Measurements from ENCODE around the gene CHRNB4.
"Not testable (repeated sequence)": the region's sequence is repeated elsewhere in the genome, so short reads cannot be mapped to it uniquely, and the experiment has no call there.

The CHRNB4 gene

GRCh38 chr15:78615151-78615589, 25.8 kb downstream of the CHRNB4 start:
- no peak for DNase-seq

- DNase-seq = no peak
Measured at GRCh38 chr15:78614021-78614420, 27.0 kb downstream of the CHRNB4 start.

GRCh38 chr15:78609551-78609950, 31.5 kb downstream of the CHRNB4 start:
- not testable (repeated sequence) for DNase-seq

- DNase-seq = no peak
Measured at GRCh38 chr15:78605680-78606079, 35.3 kb downstream of the CHRNB4 start.

- DNase-seq = no peak
Measured at GRCh38 chr15:78605201-78605600, 35.8 kb downstream of the CHRNB4 start.

- DNase-seq = no peak
Measured at GRCh38 chr15:78604420-78604819, 36.6 kb downstream of the CHRNB4 start.

- no peak for DNase-seq
Measured at GRCh38 chr15:78603467-78603866, 37.5 kb downstream of the CHRNB4 start.

GRCh38 chr15:78599189-78599588, 41.8 kb downstream of the CHRNB4 start:
- no peak for DNase-seq

- DNase-seq = no peak
Measured at GRCh38 chr15:78598348-78598747, 42.7 kb downstream of the CHRNB4 start.

GRCh38 chr15:78597583-78597982, 43.4 kb downstream of the CHRNB4 start:
- DNase-seq = no peak

GRCh38 chr15:78574944-78575343, 66.1 kb downstream of the CHRNB4 start:
- DNase-seq = no peak

Measured in activated effector memory CD4-positive, alpha-beta T cell treated with anti-CD3 and anti-CD28 coated beads, Interleukin-2, amount 50 U/mL, for 16 hours (primary cell).